SK-N-SH (cell line): ENCODE results near the gene SAMD1. TPM values are rescaled to one million over a fixed set of nuclear protein-coding genes. Genes with fewer than 3 reads are reported as not detected.

Source experiments
- CTCF ChIA-PET: fragments of 300-600, 350-600 bp; formaldehyde crosslinking; extraction: SDS; loops from one replicate; lab custom pipeline; 2021; lab: Yijun Ruan, JAX
- POLR2A ChIA-PET: fragments of 350-600 bp; sonication (Branson Sonifier 250); formaldehyde crosslinking; extraction: SDS; loops from one replicate; lab custom pipeline; 2020; ENCODE audit warnings: antibody characterized with exemption, inconsistent platforms; lab: Yijun Ruan, JAX
- DNase-seq: peaks from one replicate; pipeline ENCODE4 v3.0.0; 2012
- H2AFZ ChIP-seq: fragments of 200-600 bp; sonication (generic); 2 replicates; pipeline ENCODE4 v1.8.1; 2016; ENCODE audit warnings: antibody characterized with exemption, mild to moderate bottlenecking, low read depth
- H3F3A ChIP-seq: fragments of 200-600 bp; sonication (generic); replicated peaks from 2 replicates; pipeline ENCODE3; 2016; ENCODE audit warnings: antibody characterized with exemption, mild to moderate bottlenecking; ENCODE audit not compliant: insufficient read depth
- H3K27ac ChIP-seq, 2 experiments: fragments of 200-500 bp in 1 of 2; fragments of 200-600 bp in 1 of 2; sonication (Bioruptor generic) in 1 of 2; sonication (generic), shearing (Covaris generic) in 1 of 2; 2 replicates each; pipeline versions ENCODE4 v1.5.1 to v1.6.1; 2014 to 2016; ENCODE audit warnings: low read depth in 2 of 2, inconsistent platforms in 1 of 2, low read length in 1 of 2, mild to moderate bottlenecking in 1 of 2, mixed read lengths in 1 of 2
- H3K27me3 ChIP-seq: fragments of 200-600 bp; sonication (generic), shearing (Covaris generic); 2 replicates; pipeline ENCODE4 v1.6.1; 2016; ENCODE audit warnings: mixed run types; ENCODE audit not compliant: insufficient read depth
- H3K36me3 ChIP-seq, 2 experiments: fragments of 200-500 bp in 1 of 2; fragments of 200-600 bp in 1 of 2; sonication (Bioruptor generic) in 1 of 2; sonication (generic) in 1 of 2; replicated peaks in 1 of 2; 2 replicates each; pipeline versions ENCODE3 to v1.5.1; 2014 to 2016; ENCODE audit warnings: low read length in 1 of 2, mild to moderate bottlenecking in 1 of 2; ENCODE audit not compliant: insufficient read depth in 2 of 2, control insufficient read depth in 1 of 2
- H3K4me1 ChIP-seq, 2 experiments: fragments of 200-500 bp in 1 of 2; fragments of 200-600 bp in 1 of 2; sonication (Bioruptor generic) in 1 of 2; sonication (generic), shearing (Covaris generic) in 1 of 2; 2 replicates each; pipeline versions ENCODE4 v1.5.1 to v1.6.1; 2014 to 2016; ENCODE audit warnings: low read depth in 1 of 2, low read length in 1 of 2, mixed run types in 1 of 2; ENCODE audit not compliant: insufficient read depth in 2 of 2, control insufficient read depth in 1 of 2
- H3K4me2 ChIP-seq: fragments of 200-600 bp; sonication (generic), shearing (Covaris generic); 2 replicates; pipeline ENCODE4 v1.6.1; 2017; ENCODE audit warnings: mixed run types
- H3K4me3 ChIP-seq, 2 experiments: fragments of 200-500 bp in 1 of 2; fragments of 200-600 bp in 1 of 2; sonication (Bioruptor generic) in 1 of 2; sonication (generic), shearing (Covaris generic) in 1 of 2; 2 replicates each; pipeline versions ENCODE4 v1.5.1 to v1.8.1; 2014 to 2016; ENCODE audit warnings: low read depth in 2 of 2, inconsistent platforms in 1 of 2, low read length in 1 of 2, mild to moderate bottlenecking in 1 of 2, mixed read lengths in 1 of 2, moderate library complexity in 1 of 2
- H3K79me2 ChIP-seq: fragments of 200-600 bp; sonication (generic); 2 replicates; pipeline ENCODE4 v1.8.1; 2017; ENCODE audit warnings: mild to moderate bottlenecking; ENCODE audit not compliant: insufficient read depth
- H3K9ac ChIP-seq: fragments of 200-600 bp; sonication (generic); 2 replicates; pipeline ENCODE4 v1.6.1; 2017; ENCODE audit warnings: mixed run types
- H3K9me2 ChIP-seq: fragments of 200-600 bp; sonication (generic); 2 replicates; pipeline ENCODE4 v1.6.1; 2017; ENCODE audit warnings: mixed run types
- H3K9me3 ChIP-seq: fragments of 200-600 bp; sonication (generic); 2 replicates; pipeline ENCODE4 v1.6.1; 2017; ENCODE audit warnings: mixed run types, mild to moderate bottlenecking, moderate library complexity
- H4K20me1 ChIP-seq: fragments of 200-600 bp; sonication (generic); 2 replicates; pipeline ENCODE4 v1.6.1; 2017; ENCODE audit warnings: mild to moderate bottlenecking, mixed run types; ENCODE audit not compliant: insufficient read depth
- EP300 ChIP-seq, 2 experiments: IDR thresholded peaks; 2 replicates each; pipeline versions ENCODE4 v1.4.0 to v1.6.1; 2012; ENCODE audit warnings: borderline replicate concordance in 1 of 2, low read depth in 1 of 2, low read length in 1 of 2
- EZH2phosphoT487 ChIP-seq: fragments of 200-600 bp; sonication (generic); IDR thresholded peaks from 2 replicates; pipeline ENCODE4 v1.6.1; 2017; ENCODE audit warnings: low read depth, mixed run types, mild to moderate bottlenecking, antibody characterized with exemption, moderate library complexity, borderline replicate concordance
- FOXJ3 ChIP-seq: sonication (generic); formaldehyde crosslinking; IDR thresholded peaks from 2 replicates; pipeline ENCODE4 v1.5.1; 2020; ENCODE audit warnings: mild to moderate bottlenecking, missing genetic modification reagents
- FOXM1 ChIP-seq: IDR thresholded peaks from 2 replicates; pipeline ENCODE4 v1.4.0; 2012; ENCODE audit warnings: low read depth, mild to moderate bottlenecking
- GABPA ChIP-seq: IDR thresholded peaks from 2 replicates; pipeline ENCODE4 v1.4.0; 2012; ENCODE audit warnings: low read depth, mild to moderate bottlenecking
- GATA2 ChIP-seq: sonication (generic); formaldehyde crosslinking; IDR thresholded peaks from 2 replicates; pipeline ENCODE4 v1.5.0; 2020; ENCODE audit warnings: mild to moderate bottlenecking, missing genetic modification reagents
- MEF2A ChIP-seq: IDR thresholded peaks from 2 replicates; pipeline ENCODE4 v1.4.0; 2012; ENCODE audit warnings: low read depth, borderline replicate concordance
- MXI1 ChIP-seq: IDR thresholded peaks from 2 replicates; pipeline ENCODE4 v1.6.1; 2012; ENCODE audit warnings: mild to moderate bottlenecking, low read depth, low read length, improper control_type of control experiment
- NFIC ChIP-seq: IDR thresholded peaks from 2 replicates; pipeline ENCODE4 v1.4.0; 2012; ENCODE audit warnings: borderline replicate concordance
- NRF1 ChIP-seq: IDR thresholded peaks from 2 replicates; pipeline ENCODE4 v1.6.1; 2012; ENCODE audit warnings: low read depth, mild to moderate bottlenecking, low read length
- POLR2AphosphoS5 ChIP-seq: IDR thresholded peaks from 2 replicates; pipeline ENCODE4 v1.6.1; 2012; ENCODE audit warnings: low read depth, low read length
- RCOR1 ChIP-seq: fragments of 150-350 bp; IDR thresholded peaks from 2 replicates; pipeline ENCODE4 v1.6.1; 2017; ENCODE audit warnings: antibody characterized with exemption, low read length
- RFX5 ChIP-seq: IDR thresholded peaks from 2 replicates; pipeline ENCODE4 v1.6.1; 2012; ENCODE audit warnings: mild to moderate bottlenecking, improper control_type of control experiment, low read length
- SMC3 ChIP-seq: IDR thresholded peaks from 2 replicates; pipeline ENCODE4 v1.6.1; 2012; ENCODE audit warnings: low read depth, low read length, improper control_type of control experiment
- TAF1 ChIP-seq: IDR thresholded peaks from 2 replicates; pipeline ENCODE4 v1.6.1; 2012; ENCODE audit warnings: low read depth, mild to moderate bottlenecking, low read length, moderate library complexity, borderline replicate concordance
- TCF12 ChIP-seq: IDR thresholded peaks from 2 replicates; pipeline ENCODE4 v1.4.0; 2012
- TEAD4 ChIP-seq: IDR thresholded peaks from 2 replicates; pipeline ENCODE4 v1.4.0; 2012; ENCODE audit warnings: mild to moderate bottlenecking, borderline replicate concordance; ENCODE audit not compliant: insufficient read depth
- WGBS: methylation state at CpG from one replicate; pipeline ENCODE4 v1.1.6; 2017; ENCODE audit warnings: low lambda C conversion rate; 5-methylcytosine and 5-hydroxymethylcytosine counted together
- polyA plus RNA-seq, 3 experiments: library from polyadenylated mRNA; depleted of rRNA; stranded (reverse); fragments of >200 nt; gene quantifications; 2 replicates each; pipeline ENCODE4 v1.2.3, GENCODE V29; 2012
- TF ChIP-seq, protein P1 (sequence below): IDR thresholded peaks from 2 replicates; pipeline ENCODE4 v1.4.0; 2012; ENCODE audit warnings: low read depth
- TF ChIP-seq, protein P2 (sequence below): fragments of 150-350 bp; IDR thresholded peaks from 2 replicates; pipeline ENCODE4 v1.6.1; 2016; ENCODE audit warnings: mild to moderate bottlenecking, low read depth, low read length
- TF ChIP-seq, protein P3 (sequence below): IDR thresholded peaks from 2 replicates; pipeline ENCODE4; 2012
- TF ChIP-seq, protein P4 (sequence below): IDR thresholded peaks from 2 replicates; pipeline ENCODE4 v1.6.1; 2012; ENCODE audit warnings: mild to moderate bottlenecking, low read depth, low read length, moderate library complexity

The SAMD1 gene
- polyA plus RNA-seq, 1 of the 3 experiments (the other 2 are of a cell fraction): 19.0 TPM

DNA sequence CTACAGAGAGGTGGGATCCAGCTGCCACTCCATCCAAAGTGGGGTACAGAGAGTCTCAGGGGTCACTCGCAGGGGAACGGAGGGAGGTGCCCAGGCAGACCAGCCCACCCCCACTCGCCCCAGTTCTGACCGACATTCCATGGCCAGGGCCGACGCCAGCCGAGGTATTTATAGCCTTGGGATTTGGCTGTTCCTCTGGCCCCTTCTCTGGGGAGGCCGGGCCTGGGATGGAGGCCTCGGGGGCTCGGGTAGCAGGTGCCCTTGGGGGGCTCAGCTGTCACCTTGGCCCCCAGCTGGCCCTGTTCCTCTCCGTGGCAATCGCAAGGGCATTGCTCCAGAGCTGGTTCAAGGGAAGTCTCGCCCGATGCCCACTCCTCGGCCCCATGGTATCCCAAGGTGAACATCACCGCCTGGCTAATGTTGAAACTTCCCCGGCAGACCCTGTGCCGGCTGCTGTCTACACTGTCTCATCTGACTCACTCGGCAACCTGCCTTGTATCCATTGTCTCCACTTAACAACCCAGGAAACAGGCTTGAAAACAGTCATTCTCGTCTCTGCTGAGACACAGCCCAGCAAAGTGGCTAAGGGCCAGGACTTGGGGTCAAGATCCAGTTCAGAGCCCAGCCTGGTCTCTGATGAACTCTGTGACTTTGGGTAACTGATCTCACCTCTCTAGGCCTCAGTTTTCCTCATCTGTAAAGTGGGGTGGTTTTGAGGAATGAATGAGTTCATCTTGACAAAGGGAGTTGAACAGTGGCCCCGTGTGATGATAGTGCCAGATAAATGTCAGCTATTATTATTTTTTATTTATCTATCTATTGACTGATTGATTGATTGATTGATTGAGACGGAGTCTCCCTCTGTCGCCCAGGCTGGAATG lies 17.3 kb upstream of the SAMD1 start:
- no peak overlapping the region for H3K9ac ChIP-seq
- no peaks in the 10 kb centered on the region for H3K4me1 ChIP-seq
- ChIA-PET CTCF (interaction anchor here (1.2 kb wide), 1 partner anchor 29 kb away, joined by 3 read pairs; the partner anchor contains the start of gene ASF1B), POLR2A (no interaction called here)
- no peak overlapping the region for H3K4me2 ChIP-seq
- no peak overlapping the region for H2AFZ ChIP-seq
- H3K27me3 ChIP-seq: no peaks in the 10 kb centered on the region
- TF ChIP-seq, protein P1, sequence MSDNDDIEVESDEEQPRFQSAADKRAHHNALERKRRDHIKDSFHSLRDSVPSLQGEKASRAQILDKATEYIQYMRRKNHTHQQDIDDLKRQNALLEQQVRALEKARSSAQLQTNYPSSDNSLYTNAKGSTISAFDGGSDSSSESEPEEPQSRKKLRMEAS: no peak
- TF ChIP-seq FOXM1 (no peak), MEF2A (no peak), GABPA (no peak), NFIC (no peak), TEAD4 (no peak), SMC3 (no peak)
- TF ChIP-seq, protein P2, sequence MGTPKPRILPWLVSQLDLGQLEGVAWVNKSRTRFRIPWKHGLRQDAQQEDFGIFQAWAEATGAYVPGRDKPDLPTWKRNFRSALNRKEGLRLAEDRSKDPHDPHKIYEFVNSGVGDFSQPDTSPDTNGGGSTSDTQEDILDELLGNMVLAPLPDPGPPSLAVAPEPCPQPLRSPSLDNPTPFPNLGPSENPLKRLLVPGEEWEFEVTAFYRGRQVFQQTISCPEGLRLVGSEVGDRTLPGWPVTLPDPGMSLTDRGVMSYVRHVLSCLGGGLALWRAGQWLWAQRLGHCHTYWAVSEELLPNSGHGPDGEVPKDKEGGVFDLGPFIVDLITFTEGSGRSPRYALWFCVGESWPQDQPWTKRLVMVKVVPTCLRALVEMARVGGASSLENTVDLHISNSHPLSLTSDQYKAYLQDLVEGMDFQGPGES: no peak
- 77% methylated on average over 6 of the region's 23 CpGs for WGBS
- H3K9me3 ChIP-seq: no peaks in the 10 kb centered on the region
- no peak for DNase-seq
- H3K79me2 ChIP-seq: peaks cover 21% of the 10 kb centered on the region; the same call in 1 of the 2 replicates
- no peaks in the 10 kb centered on the region for H4K20me1 ChIP-seq
- no peaks in the 10 kb centered on the region for H3K9me2 ChIP-seq
- peaks cover 0 to 3% of the 10 kb centered on the region in 2 experiments for H3K36me3 ChIP-seq
- no peaks in the 10 kb centered on the region for H3F3A ChIP-seq
- H3K4me3 ChIP-seq: no peak overlapping the region
- H3K27ac ChIP-seq: no peak overlapping the region

DNA sequence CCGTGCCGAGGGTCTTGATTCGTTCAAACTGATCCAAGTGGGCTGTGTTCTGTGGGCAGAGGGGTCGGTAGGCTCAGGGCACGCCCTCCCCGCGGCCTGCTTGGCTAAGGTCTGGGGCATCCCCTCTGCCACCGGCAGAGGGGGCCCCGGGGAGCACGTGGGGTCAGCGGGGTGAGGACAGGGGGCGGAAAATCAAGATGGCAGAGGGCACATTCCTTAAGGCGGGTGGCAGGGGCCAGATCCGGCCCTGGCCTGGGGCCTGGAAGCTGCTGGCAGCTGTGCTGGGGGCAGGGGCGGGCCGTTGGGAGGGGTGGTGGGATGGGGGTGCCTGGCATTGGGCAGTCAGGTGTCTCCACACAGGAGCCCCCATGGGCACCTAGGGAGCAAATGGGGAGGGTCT lies 16.3 kb upstream of the SAMD1 start:
- no peaks in the 10 kb centered on the region for H3K9me2 ChIP-seq
- CTCF ChIA-PET: interaction anchor here (1.2 kb wide), 1 partner anchor 30 kb away, joined by 3 read pairs; the partner anchor contains the start of gene ASF1B
- POLR2A ChIA-PET: no interaction called here
- no peak overlapping the region for H3K4me3 ChIP-seq
- H3K36me3 ChIP-seq: peaks cover 0 to 7% of the 10 kb centered on the region in 2 experiments
- no peaks in the 10 kb centered on the region for H3K4me1 ChIP-seq
- H4K20me1 ChIP-seq: no peaks in the 10 kb centered on the region
- no peaks in the 10 kb centered on the region for H3F3A ChIP-seq
- H3K79me2 ChIP-seq: peaks cover 18% of the 10 kb centered on the region; the same call in 1 of the 2 replicates
- DNase-seq: no peak
- WGBS: 95% methylated on average over 8 of the region's 16 CpGs
- H3K27ac ChIP-seq: no peak overlapping the region
- H2AFZ ChIP-seq: no peak overlapping the region
- no peak overlapping the region for H3K4me2 ChIP-seq
- no peak overlapping the region for H3K9ac ChIP-seq
- H3K9me3 ChIP-seq: no peaks in the 10 kb centered on the region
- TF ChIP-seq FOXJ3 (CRISPR knock-in tag) (no peak), TCF12 (no peak), POLR2AphosphoS5 (no peak), MXI1 (no peak), RCOR1 (no peak), NRF1 (no peak), TAF1 (no peak), MEF2A (no peak), GATA2 (CRISPR knock-in tag) (no peak), EZH2phosphoT487 (no peak), EP300 (IDR thresholded peaks at IDR 0.05; ENCODE audit: borderline replicate concordance in 1 of 2, low read depth in 1 of 2, low read length in 1 of 2) (no peak), GABPA (no peak), RFX5 (no peak)
- TF ChIP-seq, protein P3, sequence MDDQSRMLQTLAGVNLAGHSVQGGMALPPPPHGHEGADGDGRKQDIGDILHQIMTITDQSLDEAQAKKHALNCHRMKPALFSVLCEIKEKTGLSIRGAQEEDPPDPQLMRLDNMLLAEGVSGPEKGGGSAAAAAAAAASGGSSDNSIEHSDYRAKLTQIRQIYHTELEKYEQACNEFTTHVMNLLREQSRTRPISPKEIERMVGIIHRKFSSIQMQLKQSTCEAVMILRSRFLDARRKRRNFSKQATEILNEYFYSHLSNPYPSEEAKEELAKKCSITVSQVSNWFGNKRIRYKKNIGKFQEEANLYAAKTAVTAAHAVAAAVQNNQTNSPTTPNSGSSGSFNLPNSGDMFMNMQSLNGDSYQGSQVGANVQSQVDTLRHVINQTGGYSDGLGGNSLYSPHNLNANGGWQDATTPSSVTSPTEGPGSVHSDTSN: no peak
- TF ChIP-seq, protein P4, sequence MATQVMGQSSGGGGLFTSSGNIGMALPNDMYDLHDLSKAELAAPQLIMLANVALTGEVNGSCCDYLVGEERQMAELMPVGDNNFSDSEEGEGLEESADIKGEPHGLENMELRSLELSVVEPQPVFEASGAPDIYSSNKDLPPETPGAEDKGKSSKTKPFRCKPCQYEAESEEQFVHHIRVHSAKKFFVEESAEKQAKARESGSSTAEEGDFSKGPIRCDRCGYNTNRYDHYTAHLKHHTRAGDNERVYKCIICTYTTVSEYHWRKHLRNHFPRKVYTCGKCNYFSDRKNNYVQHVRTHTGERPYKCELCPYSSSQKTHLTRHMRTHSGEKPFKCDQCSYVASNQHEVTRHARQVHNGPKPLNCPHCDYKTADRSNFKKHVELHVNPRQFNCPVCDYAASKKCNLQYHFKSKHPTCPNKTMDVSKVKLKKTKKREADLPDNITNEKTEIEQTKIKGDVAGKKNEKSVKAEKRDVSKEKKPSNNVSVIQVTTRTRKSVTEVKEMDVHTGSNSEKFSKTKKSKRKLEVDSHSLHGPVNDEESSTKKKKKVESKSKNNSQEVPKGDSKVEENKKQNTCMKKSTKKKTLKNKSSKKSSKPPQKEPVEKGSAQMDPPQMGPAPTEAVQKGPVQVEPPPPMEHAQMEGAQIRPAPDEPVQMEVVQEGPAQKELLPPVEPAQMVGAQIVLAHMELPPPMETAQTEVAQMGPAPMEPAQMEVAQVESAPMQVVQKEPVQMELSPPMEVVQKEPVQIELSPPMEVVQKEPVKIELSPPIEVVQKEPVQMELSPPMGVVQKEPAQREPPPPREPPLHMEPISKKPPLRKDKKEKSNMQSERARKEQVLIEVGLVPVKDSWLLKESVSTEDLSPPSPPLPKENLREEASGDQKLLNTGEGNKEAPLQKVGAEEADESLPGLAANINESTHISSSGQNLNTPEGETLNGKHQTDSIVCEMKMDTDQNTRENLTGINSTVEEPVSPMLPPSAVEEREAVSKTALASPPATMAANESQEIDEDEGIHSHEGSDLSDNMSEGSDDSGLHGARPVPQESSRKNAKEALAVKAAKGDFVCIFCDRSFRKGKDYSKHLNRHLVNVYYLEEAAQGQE: no peak
- H3K27me3 ChIP-seq: no peaks in the 10 kb centered on the region
